ENCODE results near the gene TAGLN2. TPM values are rescaled to one million over a fixed set of nuclear protein-coding genes. Genes with fewer than 3 reads are reported as not detected.

Gene TAGLN2
- total RNA-seq, 2 donors from 2014 or later: 268 to 291 TPM

Small RNA genes within 50 kb of the gene (microRNA-seq; reads per million reads assigned to microRNA genes)
- 0 reads per million in 2 donors for gene MIR4259

Other genes starting within 250 kb of the TAGLN2 start
- not detected for gene CRP, start 210.9 kb downstream of the TAGLN2 start, total RNA-seq
- 10 to 100 TPM; 48.1 to 56.9 TPM for gene DUSP23, start 144.5 kb downstream of the TAGLN2 start, total RNA-seq
- gene FCRL6, start 123.1 kb downstream of the TAGLN2 start, total RNA-seq: under 1 TPM in 1 of 2 donors, not detected in 1; 0.14 TPM
- 1 to 10 TPM; 1.2 to 4.7 TPM for gene SLAMF8, start 98.6 kb downstream of the TAGLN2 start, total RNA-seq
- not detected for gene VSIG8, start 62.9 kb downstream of the TAGLN2 start, total RNA-seq
- under 1 TPM; 0.31 to 0.34 TPM for gene CFAP45, start 25.3 kb downstream of the TAGLN2 start, total RNA-seq
- 10 to 100 TPM; 31.5 to 46.3 TPM for gene IGSF9, start 20.1 kb upstream of the TAGLN2 start, total RNA-seq
- not detected for gene SLAMF9, start 28.7 kb upstream of the TAGLN2 start, total RNA-seq
- gene PIGM, start 106.5 kb upstream of the TAGLN2 start, total RNA-seq: 1 to 10 TPM; 5.4 to 6.2 TPM
- under 1 TPM in 1 of 2 donors, not detected in 1; 0.45 TPM for gene KCNJ10, start 144.7 kb upstream of the TAGLN2 start, total RNA-seq
- gene KCNJ9, start 156.0 kb upstream of the TAGLN2 start, total RNA-seq: not detected
- gene IGSF8, start 173.1 kb upstream of the TAGLN2 start, total RNA-seq: 10 to 100 TPM; 57.6 to 64.0 TPM
- 10 to 100 TPM in 1 of 2 donors, 1 to 10 TPM in 1; 1.8 to 12.1 TPM for gene ATP1A2, start 190.3 kb upstream of the TAGLN2 start, total RNA-seq
- not detected for gene ATP1A4, start 226.1 kb upstream of the TAGLN2 start, total RNA-seq